DND-41 (cell line): Measurements from ENCODE around the gene ZNF789.
A peak's percentile ranks its signal among the peaks of the same experiment; 100 is the strongest.
"Not testable (repeated sequence)": the region's sequence is repeated elsewhere in the genome, so short reads cannot be mapped to it uniquely, and the experiment has no call there.

Experiments
- ATAC-seq: fragments of 200-7000 bp; cut with Tn5 transposase; 3 replicates; pipeline ENCODE4 v1.9.1; 2021; ENCODE audit warnings: low read depth; ENCODE audit not compliant: insufficient read depth
- DNase-seq: peaks from one replicate; pipeline ENCODE4 v3.0.0-alpha.2; 2020
- H2AFZ ChIP-seq: 2 replicates; pipeline ENCODE4 v1.6.0; 2012; ENCODE audit warnings: low read depth, low read length
- H3K27ac ChIP-seq: 2 replicates; pipeline ENCODE4 v1.5.1; 2012; ENCODE audit warnings: low read length, inconsistent platforms
- H3K27me3 ChIP-seq: fragments of 200-600 bp; sonication (generic); 2 replicates; pipeline ENCODE4 v1.6.0; 2012; ENCODE audit warnings: low read length, mild to moderate bottlenecking, inconsistent platforms; ENCODE audit not compliant: insufficient read depth, poor library complexity
- H3K36me3 ChIP-seq: 2 replicates; pipeline ENCODE4 v1.5.1; 2012; ENCODE audit warnings: low read length, inconsistent platforms; ENCODE audit not compliant: insufficient read depth
- H3K4me1 ChIP-seq: 2 replicates; pipeline ENCODE4 v1.5.1; 2012; ENCODE audit warnings: mild to moderate bottlenecking, low read length; ENCODE audit not compliant: insufficient read depth
- H3K4me2 ChIP-seq: 2 replicates; pipeline ENCODE4 v1.6.0; 2012; ENCODE audit warnings: mild to moderate bottlenecking, moderate library complexity, low read length, inconsistent platforms; ENCODE audit not compliant: insufficient read depth
- H3K4me3 ChIP-seq, 2 experiments: fragments of 200-600 bp in 1 of 2; shearing (Covaris generic) in 1 of 2; 2 replicates each; pipeline ENCODE4 v1.5.1; 2012 to 2016; ENCODE audit warnings: inconsistent platforms in 2 of 2, low read length in 2 of 2, mild to moderate bottlenecking in 2 of 2, low read depth in 1 of 2, moderate library complexity in 1 of 2
- H3K79me2 ChIP-seq: 2 replicates; pipeline ENCODE4 v1.6.0; 2012; ENCODE audit warnings: low read length, inconsistent platforms; ENCODE audit not compliant: insufficient read depth
- H3K9ac ChIP-seq: 2 replicates; pipeline ENCODE4 v1.6.0; 2012; ENCODE audit warnings: low read depth, mild to moderate bottlenecking, inconsistent platforms, low read length, moderate library complexity
- H3K9me3 ChIP-seq: 2 replicates; pipeline ENCODE4 v1.5.1; 2012; ENCODE audit warnings: low read length, moderate library complexity, mild to moderate bottlenecking, inconsistent platforms; ENCODE audit not compliant: insufficient read depth, severe bottlenecking
- H4K20me1 ChIP-seq: 2 replicates; pipeline ENCODE4 v1.6.0; 2012; ENCODE audit warnings: low read length; ENCODE audit not compliant: insufficient read depth
- EZH2 ChIP-seq: IDR thresholded peaks from 3 replicates; pipeline ENCODE4 v1.6.1; 2012; ENCODE audit warnings: borderline replicate concordance, low read depth, mild to moderate bottlenecking, moderate library complexity, low read length, inconsistent platforms; ENCODE audit not compliant: severe bottlenecking
- TF ChIP-seq, protein P1 (sequence below): IDR thresholded peaks from 2 replicates; pipeline ENCODE4 v1.5.1; 2012; ENCODE audit warnings: borderline replicate concordance, low read length, moderate library complexity, mild to moderate bottlenecking; ENCODE audit not compliant: poor library complexity, severe bottlenecking; ENCODE audit errors: extremely low read depth

Gene ZNF789

DNA sequence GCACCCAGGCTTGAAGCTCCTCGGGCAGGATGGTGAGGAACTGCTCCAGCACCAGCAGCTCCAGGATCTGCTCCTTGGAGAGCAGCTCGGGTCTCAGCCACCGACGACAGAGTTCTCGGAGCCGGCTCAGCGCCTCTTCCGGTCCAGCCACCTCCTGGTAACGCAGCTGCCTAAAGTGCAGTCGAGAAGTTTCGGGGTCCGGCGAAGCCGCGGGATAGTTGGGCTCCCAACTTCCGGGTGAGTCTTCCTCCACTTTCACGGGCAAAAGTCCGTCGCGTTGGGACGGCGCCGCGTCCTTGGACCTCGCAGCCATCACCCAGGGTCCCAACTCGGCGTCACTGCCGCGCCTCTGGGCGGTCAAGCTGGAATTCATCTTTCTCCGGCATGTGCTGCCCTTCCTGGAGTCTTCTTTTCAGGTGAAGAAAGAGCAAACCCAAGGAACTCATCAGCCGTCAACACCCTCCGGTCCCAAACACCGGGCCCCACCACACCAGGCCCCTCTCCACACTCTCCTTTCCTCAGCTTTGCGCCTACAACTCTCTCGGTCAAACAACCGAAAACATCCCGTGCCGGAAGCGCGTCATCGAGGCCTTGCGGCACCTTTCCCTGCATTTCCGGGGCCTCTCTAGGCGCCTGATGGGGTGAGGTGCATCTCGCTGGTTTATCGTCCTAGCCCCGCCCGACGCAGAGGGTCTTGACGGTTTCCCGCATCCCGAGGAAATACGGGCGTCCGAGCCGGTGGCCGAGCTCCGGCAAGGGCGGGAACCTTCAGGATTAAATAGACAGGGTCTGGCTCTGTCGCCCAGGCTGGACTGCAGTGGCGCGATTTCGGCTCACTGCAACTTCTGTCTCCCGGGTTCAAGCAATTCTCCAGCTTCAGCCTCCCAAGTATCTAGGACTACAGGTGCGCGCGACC is 27.3 kb downstream of the ZNF789 start, which contains the start of gene ZNF394:
TSS of gene ZNF394 (minus strand) at position 561 of the 916 bp plus-strand sequence. CDS start at position 373, 188 bp downstream.
- TF ChIP-seq, protein P1, sequence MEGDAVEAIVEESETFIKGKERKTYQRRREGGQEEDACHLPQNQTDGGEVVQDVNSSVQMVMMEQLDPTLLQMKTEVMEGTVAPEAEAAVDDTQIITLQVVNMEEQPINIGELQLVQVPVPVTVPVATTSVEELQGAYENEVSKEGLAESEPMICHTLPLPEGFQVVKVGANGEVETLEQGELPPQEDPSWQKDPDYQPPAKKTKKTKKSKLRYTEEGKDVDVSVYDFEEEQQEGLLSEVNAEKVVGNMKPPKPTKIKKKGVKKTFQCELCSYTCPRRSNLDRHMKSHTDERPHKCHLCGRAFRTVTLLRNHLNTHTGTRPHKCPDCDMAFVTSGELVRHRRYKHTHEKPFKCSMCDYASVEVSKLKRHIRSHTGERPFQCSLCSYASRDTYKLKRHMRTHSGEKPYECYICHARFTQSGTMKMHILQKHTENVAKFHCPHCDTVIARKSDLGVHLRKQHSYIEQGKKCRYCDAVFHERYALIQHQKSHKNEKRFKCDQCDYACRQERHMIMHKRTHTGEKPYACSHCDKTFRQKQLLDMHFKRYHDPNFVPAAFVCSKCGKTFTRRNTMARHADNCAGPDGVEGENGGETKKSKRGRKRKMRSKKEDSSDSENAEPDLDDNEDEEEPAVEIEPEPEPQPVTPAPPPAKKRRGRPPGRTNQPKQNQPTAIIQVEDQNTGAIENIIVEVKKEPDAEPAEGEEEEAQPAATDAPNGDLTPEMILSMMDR, result peak; percentile 14
- TF ChIP-seq EZH2, result no peak
- ATAC-seq (peak; percentile 57), DNase-seq (peak; percentile 92)
- H3K4me1 ChIP-seq, result peaks cover 42% of the 10 kb centered on the region
- H3K27ac ChIP-seq, result peak within 1 kb of the TSS; percentile 91
- peak within 1 kb of the TSS; percentile 79 for H3K9ac ChIP-seq
- peaks cover 29% of the 10 kb centered on the region for H4K20me1 ChIP-seq
- peak within 1 kb of the TSS; percentile 90 for H3K4me2 ChIP-seq
- peak within 1 kb of the TSS; percentile 91 for H2AFZ ChIP-seq
- H3K9me3 ChIP-seq, result no peaks in the 10 kb centered on the region
- peaks cover 68% of the 10 kb centered on the region for H3K79me2 ChIP-seq
- peak within 1 kb of the TSS; percentile 91 to 96 for H3K4me3 ChIP-seq
- peaks cover 35% of the 10 kb centered on the region for H3K36me3 ChIP-seq
- H3K27me3 ChIP-seq, result no peaks in the 10 kb centered on the region

DNA sequence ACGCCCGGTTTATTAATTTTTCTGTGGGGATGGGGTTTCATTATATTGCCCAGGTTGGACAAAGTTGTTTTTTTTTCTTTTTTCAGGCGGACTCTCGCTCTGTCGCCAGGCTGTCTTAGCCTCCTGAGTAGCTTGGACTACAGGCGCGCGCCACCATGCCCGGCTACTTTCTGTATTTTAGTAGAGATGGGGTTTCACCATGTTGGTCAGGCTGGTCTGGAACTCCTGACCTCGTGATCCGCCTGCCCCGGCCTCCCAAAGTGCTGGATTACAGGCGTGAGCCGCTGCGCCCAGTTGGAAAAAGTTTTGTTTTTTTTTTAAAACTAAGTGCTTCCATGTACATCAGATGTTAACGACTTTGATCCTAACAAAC is 27.9 kb downstream of the ZNF789 start:
- Histone ChIP-seq H3K4me2 (peak overlapping the region; percentile 90), H3K9me3 (no peaks in the 10 kb centered on the region), H2AFZ (peak overlapping the region; percentile 91), H3K36me3 (peaks cover 29% of the 10 kb centered on the region), H4K20me1 (peaks cover 29% of the 10 kb centered on the region), H3K27me3 (no peaks in the 10 kb centered on the region), H3K79me2 (peaks cover 68% of the 10 kb centered on the region), H3K27ac (peak overlapping the region; percentile 91), H3K9ac (peak overlapping the region; percentile 79), H3K4me3 (peak overlapping the region; percentile 91 to 96), H3K4me1 (peaks cover 46% of the 10 kb centered on the region)
- DNase-seq (no peak), ATAC-seq (no peak)
- TF ChIP-seq, protein P1, result no peak
- no peak for TF ChIP-seq EZH2

DNA sequence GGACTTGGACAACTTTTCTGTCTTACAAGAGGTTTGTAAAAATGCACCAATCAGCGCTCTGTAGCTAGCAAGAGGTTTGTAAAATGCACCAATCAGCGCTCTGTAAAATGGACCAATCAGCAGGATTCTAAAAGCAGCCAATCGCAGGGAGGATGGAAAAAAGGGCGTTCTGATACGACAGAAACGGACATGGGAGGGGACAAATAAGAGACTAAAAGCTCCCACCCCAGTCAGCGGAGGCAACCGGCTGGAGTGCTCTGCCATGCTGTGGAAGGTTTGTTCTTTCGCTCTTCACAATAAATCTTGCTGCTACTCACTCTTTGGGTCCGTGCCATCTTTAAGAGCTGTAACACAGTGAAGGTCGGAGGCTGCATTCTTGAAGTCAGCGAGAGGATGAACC is 28.5 kb downstream of the ZNF789 start:
- peak overlapping the region; percentile 79; the same call in 1 of the 2 replicates for H3K9ac ChIP-seq
- peaks cover 69% of the 10 kb centered on the region for H3K79me2 ChIP-seq
- peak; percentile 35 for DNase-seq
- not testable (repeated sequence) for H3K27me3 ChIP-seq, H3K9me3 ChIP-seq, ATAC-seq, H2AFZ ChIP-seq, H3K27ac ChIP-seq
- peak overlapping the region in 1 of 2 experiments; percentile 91; a peak in 2 of 4 replicates for H3K4me3 ChIP-seq
- peak overlapping the region; percentile 90 for H3K4me2 ChIP-seq
- H3K4me1 ChIP-seq, result peaks cover 51% of the 10 kb centered on the region
- peaks cover 27% of the 10 kb centered on the region for H4K20me1 ChIP-seq
- H3K36me3 ChIP-seq, result peaks cover 23% of the 10 kb centered on the region

GRCh38 chr7:99504281-99504602 is 31.6 kb downstream of the ZNF789 start:
- H3K9me3 ChIP-seq, result no peaks in the 10 kb centered on the region
- no peaks in the 10 kb centered on the region for H3K27me3 ChIP-seq
- TF ChIP-seq EZH2, result no peak
- TF ChIP-seq, protein P1, result no peak
- H3K9ac ChIP-seq, result peak overlapping the region; percentile 77
- H3K4me3 ChIP-seq, result peak overlapping the region; percentile 49 to 86
- peak overlapping the region; percentile 98 for H2AFZ ChIP-seq
- DNase-seq (peak; percentile 98), ATAC-seq (peak; percentile 86)
- H3K4me1 ChIP-seq, result peaks cover 46% of the 10 kb centered on the region
- peak overlapping the region; percentile 95 for H3K27ac ChIP-seq
- peaks cover 4% of the 10 kb centered on the region; the same call in 1 of the 2 replicates for H3K36me3 ChIP-seq
- H4K20me1 ChIP-seq, result peaks cover 8% of the 10 kb centered on the region; the same call in 1 of the 2 replicates
- H3K79me2 ChIP-seq, result peaks cover 59% of the 10 kb centered on the region
- H3K4me2 ChIP-seq, result peak overlapping the region; percentile 91
